C4-2B (cell line): ENCODE results near the gene CEP164.

Experiments
- H3K27ac ChIP-seq: fragments of 450-650 bp; 2 replicates; pipeline ENCODE4 v1.5.1; 2017
- ZFX ChIP-seq: fragments of 450-650 bp; IDR thresholded peaks from 2 replicates; pipeline ENCODE4 v1.6.1; 2017
- TF ChIP-seq, protein P1 (sequence below): fragments of 450-650 bp; conservative IDR thresholded peaks from 2 replicates; pipeline ENCODE4 v1.5.1; 2017; ENCODE audit warnings: mild to moderate bottlenecking

The CEP164 gene

DNA sequence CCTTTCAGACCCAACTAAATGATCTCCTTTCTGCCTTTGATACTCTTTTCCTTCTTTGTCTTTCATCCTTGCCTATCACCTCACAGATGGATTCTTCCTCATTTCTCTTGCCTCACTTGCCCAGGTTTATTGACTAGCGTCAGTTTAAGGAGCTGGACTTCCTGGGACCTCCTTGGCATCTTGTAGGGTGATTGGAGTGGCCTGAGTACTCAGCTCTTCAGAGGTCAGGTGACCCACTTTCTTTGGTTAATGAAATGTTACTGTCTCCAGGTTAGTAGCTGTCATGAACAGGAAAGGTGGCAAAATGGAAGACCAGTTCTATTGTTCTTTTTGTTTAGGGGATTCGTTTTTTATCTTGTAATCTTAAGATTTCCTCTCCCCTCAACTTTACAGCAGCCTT, 41.1 kb upstream of the CEP164 start:
- TF ChIP-seq ZFX = no peak
- TF ChIP-seq, protein P1, sequence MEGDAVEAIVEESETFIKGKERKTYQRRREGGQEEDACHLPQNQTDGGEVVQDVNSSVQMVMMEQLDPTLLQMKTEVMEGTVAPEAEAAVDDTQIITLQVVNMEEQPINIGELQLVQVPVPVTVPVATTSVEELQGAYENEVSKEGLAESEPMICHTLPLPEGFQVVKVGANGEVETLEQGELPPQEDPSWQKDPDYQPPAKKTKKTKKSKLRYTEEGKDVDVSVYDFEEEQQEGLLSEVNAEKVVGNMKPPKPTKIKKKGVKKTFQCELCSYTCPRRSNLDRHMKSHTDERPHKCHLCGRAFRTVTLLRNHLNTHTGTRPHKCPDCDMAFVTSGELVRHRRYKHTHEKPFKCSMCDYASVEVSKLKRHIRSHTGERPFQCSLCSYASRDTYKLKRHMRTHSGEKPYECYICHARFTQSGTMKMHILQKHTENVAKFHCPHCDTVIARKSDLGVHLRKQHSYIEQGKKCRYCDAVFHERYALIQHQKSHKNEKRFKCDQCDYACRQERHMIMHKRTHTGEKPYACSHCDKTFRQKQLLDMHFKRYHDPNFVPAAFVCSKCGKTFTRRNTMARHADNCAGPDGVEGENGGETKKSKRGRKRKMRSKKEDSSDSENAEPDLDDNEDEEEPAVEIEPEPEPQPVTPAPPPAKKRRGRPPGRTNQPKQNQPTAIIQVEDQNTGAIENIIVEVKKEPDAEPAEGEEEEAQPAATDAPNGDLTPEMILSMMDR = no peak
- no peak overlapping the region for H3K27ac ChIP-seq

DNA sequence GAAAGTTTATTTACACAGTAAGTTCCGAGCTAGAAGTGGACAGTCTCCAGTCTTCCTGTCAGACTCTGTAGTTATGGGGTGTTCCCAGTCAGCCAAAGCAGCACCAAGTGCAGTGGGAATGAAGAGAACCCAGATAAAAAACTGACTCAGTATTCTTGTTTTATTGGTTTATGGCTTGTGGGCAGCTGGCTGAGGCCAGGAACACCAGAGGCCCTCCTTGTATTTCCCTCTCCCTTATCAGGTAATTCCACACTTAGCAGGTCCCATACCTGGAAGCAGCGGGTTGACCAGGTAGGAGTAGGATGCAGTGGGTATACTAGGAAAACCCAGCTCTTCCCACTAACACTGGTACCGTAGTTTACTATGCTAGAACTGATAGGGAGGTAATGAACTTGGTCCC, 40.0 kb upstream of the CEP164 start:
- no peak for TF ChIP-seq ZFX
- TF ChIP-seq, protein P1 = no peak
- H3K27ac ChIP-seq = no peak overlapping the region

DNA sequence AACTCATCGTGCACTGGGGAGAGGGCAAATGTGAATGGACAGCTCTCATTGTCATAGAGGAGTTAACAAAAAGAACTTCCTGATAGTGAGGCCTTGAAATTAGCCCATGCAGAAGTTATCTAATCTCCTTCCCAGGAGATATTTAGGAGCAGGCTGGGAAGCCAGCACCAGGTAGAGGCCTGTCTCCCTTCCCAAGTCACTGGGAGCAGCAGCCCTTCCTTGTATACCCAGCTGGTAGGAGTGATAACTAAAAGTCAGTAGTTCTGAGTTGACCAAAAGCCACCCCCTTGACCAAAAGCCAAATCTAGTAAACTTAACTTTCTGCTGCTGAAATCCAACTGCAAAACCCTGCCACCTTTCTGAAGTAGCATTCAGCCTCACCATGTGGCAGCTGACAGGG, 37.9 kb upstream of the CEP164 start:
- H3K27ac ChIP-seq = no peak overlapping the region
- TF ChIP-seq ZFX = no peak
- TF ChIP-seq, protein P1 = no peak

DNA sequence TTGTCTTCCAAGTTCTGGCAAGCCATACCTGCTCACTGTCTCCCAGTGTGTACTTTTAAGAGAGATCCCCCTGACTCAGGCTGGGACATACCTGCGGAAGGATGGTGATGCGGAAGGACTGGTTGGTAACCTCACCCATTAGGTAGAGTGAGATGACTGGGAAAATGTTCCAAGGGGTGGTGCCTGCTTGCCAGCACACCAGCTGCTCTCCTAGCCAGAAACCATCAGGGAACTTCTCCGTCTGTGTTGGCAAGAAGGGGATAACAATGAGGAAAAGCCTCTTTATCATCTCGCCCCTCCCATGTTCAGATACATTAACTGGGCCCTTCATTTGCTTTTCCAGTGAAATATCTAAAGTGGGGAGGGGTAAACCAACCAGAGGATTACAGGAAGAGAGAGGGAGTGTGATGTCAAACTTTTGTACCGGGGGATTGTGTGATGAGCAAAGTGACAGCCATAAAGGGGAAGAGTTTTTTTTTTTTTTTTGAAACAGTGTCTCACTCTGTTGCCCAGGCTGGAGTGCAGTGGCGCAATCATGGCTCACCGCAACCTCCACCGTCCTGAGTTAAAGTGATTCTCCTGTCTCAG, 36.8 kb upstream of the CEP164 start, which contains the start of gene BACE1-AS:
Gene BACE1-AS (plus strand): TSS at position 538 of the 588 bp plus-strand sequence.
- H3K27ac ChIP-seq = no peak within 1 kb of the TSS
- no peak for TF ChIP-seq ZFX
- TF ChIP-seq, protein P1 = no peak

DNA sequence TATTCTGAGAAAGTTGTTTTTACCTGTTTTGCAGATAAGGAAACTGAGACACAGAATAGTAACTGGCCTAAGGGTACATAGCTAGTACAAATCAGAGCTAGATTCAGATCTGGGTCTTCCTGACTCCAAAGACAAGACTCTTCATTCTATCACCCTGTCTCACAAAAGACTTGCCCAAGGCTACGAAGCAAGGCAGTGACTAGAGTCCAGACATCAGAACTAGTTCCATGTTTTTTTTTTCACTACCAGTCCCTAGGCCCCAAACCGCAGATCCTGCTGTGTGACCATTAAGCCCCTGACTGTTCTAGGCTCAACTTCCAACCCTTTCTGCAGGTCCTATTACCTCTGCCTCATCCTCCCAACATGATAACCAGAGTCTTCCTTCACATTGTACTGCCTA, 35.0 kb upstream of the CEP164 start:
- TF ChIP-seq, protein P1 = no peak
- TF ChIP-seq ZFX = no peak
- H3K27ac ChIP-seq = no peak overlapping the region

DNA sequence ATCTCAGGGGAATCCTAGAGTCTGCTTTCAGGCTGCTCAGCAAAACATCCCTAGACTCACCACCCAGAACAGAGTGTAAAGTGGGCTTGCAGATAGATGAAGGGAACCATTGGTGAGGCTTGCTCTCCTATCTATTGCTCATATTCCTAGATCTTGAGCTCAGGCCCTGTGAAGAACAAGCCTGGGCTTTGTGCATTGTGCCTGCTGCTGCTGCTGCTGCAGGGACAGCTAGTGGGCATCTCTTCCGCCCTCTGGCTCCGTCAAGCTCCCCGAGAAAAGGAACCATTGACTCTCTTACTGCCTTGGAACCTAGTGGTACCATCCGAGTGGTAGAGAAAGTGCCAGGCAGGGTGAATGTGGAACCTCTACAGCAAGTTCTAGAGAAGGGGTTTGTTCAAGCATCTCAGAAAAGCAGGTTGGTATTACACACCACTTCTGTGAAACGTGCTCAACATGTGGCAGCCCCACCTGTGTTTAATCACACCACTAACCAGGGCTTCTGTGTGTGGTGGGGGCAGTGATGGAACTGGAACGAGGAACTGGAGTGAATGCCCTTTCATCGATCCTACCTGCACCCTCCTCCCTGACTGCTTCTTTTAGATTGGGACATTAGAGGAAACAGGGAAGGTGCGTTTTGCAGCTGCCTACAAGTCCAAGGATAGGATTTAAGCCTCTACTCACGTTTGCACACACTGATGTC, 32.1 kb upstream of the CEP164 start:
- no peak for TF ChIP-seq ZFX
- TF ChIP-seq, protein P1 = no peak
- H3K27ac ChIP-seq = no peak overlapping the region

DNA sequence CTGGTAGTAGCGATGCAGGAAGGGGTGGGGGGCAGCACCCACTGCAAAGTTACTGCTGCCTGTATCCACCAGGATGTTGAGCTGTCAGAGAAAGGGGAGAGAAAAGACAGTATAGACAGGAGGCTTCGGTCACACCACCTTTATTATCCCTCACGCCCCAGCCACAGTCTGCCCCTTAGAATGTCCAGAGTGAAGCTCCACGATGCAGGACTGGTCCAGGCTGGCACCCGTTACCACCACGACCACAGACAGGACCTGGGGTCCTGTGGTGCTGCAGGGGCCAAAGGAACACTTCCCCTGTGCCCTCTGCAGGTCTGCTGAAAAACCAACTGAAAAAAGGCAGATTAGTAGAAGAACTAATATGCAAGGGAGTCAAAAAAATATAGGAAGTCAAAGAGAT, 30.8 kb upstream of the CEP164 start:
- no peak for TF ChIP-seq ZFX
- TF ChIP-seq, protein P1 = no peak

More for the DNA sequence above, 30.8 kb upstream of the CEP164 start:
- H3K27ac ChIP-seq = no peak overlapping the region
